GM12875 (cell line): Measurements from ENCODE around the gene OR2G2.

Experiments
- H3K4me3 ChIP-seq: one replicate; pipeline ENCODE4 v1.5.1; 2011; ENCODE audit warnings: low read depth, low read length, control low read depth
- CTCF ChIP-seq: IDR thresholded peaks from 2 replicates; pipeline ENCODE4 v1.5.1; 2011; ENCODE audit warnings: low read depth, mild to moderate bottlenecking, control low read depth, inconsistent platforms, low read length, moderate library complexity, borderline replicate concordance; ENCODE audit not compliant: insufficient read depth

OR2G2 gene

DNA sequence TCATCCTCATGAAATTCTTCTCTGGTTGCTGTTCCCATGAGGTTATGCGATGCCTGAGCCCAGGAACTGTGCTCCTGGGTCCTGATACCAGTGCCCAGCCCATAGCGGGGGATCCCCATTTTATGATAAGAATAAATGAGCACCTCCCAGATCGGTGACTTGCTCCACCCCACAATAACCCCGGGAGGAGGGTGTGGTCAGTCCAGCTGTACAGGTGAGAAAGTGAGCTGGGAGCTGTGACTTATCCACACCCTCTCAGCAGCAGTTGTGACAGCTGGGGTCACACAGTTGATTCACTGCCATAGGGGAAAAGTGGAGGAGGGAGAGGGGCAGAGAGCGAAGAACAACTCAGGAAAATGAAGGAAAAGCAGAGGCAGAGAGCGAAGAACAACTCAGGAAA is 50.6 kb downstream of the OR2G2 start:
- no peak for TF ChIP-seq CTCF
- H3K4me3 ChIP-seq: no peak overlapping the region
